ENCODE measurements around the gene STK32B.

- TF ChIP-seq CTCF (IDR thresholded peaks at IDR 0.05) (no peak), POLR2A (IDR thresholded peaks at IDR 0.05) (no peak)
Measured at GRCh38 chr4:5215321-5215720, 164.0 kb downstream of the STK32B start.
